HG02678 (cell line): ENCODE data around the gene CYP3A4.
"Not testable (repeated sequence)": the region's sequence is repeated elsewhere in the genome, so short reads cannot be mapped to it uniquely, and the experiment has no call there.

Experiments
- ATAC-seq: cut with Tn5 transposase; IDR thresholded peaks from one replicate; pipeline ENCODE4 v1.9.1; 2021; ENCODE audit warnings: mild to moderate bottlenecking, moderate library complexity; ENCODE audit not compliant: unreplicated experiment

The CYP3A4 gene

GRCh38 chr7:99784007-99784406 is at the start of gene CYP3A4:
TSS of gene CYP3A4 (minus strand) at chr7:99784184. CDS start at chr7:99784081, 103 bp downstream.
- no peak for ATAC-seq

- ATAC-seq, result no peak
These were observed 49.4 kb upstream of the CYP3A4 start for GRCh38 chr7:99833289-99833877.

DNA sequence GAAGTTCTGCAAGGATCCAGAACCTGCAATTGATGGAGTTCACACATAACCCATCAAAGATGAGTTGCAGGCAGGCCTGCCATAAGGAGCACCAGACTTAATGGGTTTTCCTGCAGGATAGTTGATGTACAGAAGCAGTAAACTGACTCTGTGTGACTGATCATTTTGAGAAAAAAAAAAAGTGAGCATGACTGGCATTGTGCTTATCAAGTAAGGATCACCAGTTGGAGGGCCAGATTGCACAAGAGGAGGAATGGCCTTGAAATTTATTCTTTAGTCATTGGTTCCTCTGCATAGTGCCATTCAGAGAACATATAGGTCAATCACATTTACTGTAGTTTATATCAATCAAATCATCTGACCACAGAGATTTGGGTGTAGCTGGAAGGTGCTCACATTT is 47.6 kb upstream of the CYP3A4 start:
- ATAC-seq, result no peak

DNA sequence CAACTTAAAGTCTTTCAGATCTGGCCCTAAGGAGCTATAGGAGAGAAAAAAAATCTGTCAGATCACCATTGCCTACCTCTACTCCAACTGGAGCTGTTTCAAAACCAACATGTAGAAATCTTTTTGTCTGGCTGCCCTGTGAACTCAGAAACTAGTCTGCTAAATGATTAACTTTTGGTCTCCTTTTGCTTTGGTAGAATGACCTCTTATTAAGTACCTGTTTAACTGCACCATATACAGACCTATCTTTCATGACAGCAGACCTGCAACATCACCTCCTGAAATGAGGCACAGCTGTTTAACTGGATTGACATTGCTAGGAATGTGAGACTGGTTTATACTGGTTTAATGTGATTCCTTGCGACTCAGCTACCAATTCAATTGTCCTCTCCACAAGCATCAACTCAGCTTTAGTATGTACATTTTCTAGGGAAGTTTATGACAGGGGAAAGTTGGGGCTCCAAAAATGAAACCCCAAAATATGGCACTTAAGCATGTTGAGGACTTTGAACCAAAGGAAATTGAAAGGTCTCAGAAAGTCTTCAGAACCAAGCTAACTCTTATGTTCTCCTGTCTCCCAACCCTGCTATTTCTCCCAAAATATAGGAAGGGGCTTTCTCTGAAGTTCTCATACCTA is 45.7 kb upstream of the CYP3A4 start:
- no peak for ATAC-seq

DNA sequence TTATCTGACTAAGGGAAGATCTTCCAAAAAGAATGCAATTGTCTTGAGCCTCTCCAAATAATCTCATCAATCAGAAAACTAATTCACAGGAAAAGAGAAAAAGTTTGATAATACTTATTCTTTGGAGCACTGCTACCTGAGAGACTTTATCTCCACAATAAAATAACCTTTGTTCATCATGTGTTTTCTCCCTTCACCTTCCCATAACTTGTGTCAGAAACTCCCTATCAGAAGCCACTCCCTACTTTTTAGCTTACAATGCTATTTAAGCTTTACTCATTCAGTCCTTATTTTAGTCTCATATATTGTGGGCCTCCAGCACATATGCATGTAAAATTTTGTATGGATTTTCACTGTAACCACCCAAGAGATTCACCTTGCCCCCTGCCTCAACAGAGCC is 44.8 kb upstream of the CYP3A4 start:
- ATAC-seq, result no peak

GRCh38 chr7:99827040-99827778 is 43.2 kb upstream of the CYP3A4 start:
- ATAC-seq, result no peak

- ATAC-seq, result no peak
These were observed 41.9 kb upstream of the CYP3A4 start for GRCh38 chr7:99825873-99826272.

- no peak for ATAC-seq
These were observed 41.5 kb upstream of the CYP3A4 start for GRCh38 chr7:99825452-99825851.

- no peak for ATAC-seq
These were observed 40.1 kb upstream of the CYP3A4 start for GRCh38 chr7:99824091-99824490.

DNA sequence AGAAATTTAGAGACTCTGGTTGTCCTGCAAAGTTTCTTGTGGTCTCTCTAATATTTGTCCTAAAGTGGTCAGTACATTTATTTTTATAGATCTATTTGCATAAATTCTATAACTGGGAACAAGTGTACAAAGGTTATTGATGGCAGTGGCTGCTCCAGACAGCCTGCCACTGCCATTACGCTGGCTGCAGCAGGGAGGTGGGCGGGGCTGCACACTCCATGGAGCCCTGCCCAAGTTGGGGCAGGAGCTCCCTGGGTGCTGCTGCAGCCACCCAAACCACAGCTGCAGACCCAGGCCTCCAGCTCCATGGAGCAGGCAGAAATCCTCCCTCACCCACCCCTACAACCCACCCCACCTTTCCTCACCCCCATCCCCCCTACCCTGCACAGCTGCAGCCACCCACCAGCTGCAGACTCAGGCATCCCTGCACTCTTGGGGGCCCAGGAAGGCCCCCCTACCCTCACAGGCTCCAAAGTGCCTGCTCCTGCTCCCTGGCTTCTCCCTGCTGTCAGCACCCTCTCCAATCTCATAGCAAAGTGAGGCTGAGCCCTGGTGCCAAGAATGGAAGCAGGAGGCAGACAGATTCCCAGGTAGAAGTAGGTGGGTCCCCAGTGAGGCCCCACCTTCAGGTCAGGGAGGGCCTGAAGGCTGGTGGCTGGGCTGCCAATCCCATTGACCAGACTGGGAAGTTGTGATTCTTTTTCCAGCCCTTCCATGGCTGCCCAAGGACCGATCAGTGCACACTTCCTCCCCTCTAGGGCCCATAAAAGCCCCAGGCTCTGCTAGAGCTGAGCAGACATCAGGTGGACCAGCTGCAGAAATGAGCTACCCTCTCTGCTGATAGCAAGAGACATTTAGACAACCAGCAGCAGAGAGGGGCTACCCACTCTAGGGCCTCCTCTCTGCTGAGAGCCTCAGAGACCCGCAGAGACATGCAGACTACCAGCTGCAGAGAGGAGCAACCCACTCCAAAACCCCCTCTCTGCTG is 39.0 kb upstream of the CYP3A4 start:
- ATAC-seq, result no peak

GRCh38 chr7:99820408-99821027 is 36.5 kb upstream of the CYP3A4 start:
- ATAC-seq, result no peak

- no peak for ATAC-seq
These were observed 24.8 kb upstream of the CYP3A4 start for GRCh38 chr7:99808766-99809165.

- no peak for ATAC-seq
These were observed 23.0 kb upstream of the CYP3A4 start for GRCh38 chr7:99806839-99807478.

DNA sequence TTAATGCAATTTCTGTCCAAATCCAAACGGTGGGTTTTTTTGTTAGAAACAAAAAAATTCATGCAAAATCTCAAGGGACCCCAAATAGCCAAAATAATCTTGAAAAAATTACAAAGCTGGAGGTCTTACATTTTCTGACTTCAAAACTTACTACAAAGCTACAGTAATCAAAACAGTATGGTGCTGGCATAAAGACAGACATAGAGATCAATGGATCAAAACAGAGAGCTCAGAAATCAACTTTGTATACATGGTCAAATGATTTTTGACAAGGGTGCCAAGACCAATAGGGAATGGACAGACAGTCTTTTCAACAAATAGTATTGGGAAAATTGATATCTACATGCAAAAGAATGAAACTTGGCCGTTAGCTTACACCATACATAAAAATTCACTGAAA is 21.7 kb upstream of the CYP3A4 start:
- ATAC-seq, result no peak

DNA sequence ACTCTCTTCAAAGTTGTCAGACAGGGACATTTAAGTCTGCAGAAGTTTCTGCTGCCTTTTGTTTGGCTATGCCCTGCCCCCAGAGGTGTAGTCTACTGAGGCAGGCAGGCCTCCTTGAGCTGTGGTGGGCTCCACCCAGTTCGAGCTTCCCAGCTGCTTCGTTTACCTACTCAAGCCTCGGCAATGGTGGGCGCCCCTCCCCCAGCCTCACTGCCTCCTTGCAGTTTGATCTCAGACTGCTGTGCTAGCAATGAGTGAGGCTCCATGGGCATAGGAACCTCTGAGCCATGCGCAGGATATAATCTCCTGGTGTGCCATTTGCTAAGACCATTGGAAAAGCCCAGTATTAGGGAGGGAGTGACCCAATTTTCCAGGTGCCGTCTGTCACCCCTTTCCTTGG is 19.1 kb upstream of the CYP3A4 start:
- not testable (repeated sequence) for ATAC-seq

- ATAC-seq, result not testable (repeated sequence)
These were observed 17.4 kb upstream of the CYP3A4 start for GRCh38 chr7:99801407-99801806.

DNA sequence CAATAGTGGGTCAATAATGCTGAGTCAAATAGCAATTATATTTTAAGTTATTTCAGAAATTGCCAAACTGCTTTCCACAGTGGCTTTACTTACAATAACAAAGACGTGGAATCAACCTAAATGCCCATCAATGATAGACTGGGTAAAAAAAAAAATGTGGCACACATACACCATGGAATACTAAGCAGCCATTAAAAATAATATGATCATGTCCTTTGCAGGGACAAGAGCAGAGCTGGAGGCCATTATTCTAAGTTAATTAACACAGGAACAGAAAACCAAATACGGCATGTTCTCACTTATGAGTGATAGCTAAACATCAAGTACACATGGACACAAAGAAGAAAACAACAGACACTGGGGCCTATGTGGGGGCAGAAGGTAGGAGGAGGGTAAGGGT is 15.0 kb upstream of the CYP3A4 start:
- ATAC-seq, result no peak

DNA sequence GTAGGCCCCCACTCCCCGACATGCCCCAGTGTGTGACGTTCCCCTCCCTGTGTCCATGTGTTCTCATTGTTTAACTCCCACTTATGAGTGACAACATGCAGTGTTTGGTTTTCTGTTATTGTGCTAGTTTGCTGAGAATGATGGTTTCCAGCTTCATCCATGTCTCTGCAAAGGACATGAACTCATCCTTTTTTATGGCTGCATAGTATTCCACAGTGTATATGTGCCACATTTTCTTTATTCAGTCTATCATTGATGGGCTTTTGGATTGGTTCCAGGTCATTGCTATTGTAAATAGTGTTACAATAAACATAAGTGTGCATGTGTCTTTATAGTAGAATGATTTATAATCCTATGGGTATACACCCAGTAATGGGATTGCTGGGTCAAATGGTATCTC is 11.9 kb upstream of the CYP3A4 start:
- ATAC-seq, result not testable (repeated sequence)

GRCh38 chr7:99794585-99795502 is 10.9 kb upstream of the CYP3A4 start:
- no peak for ATAC-seq
